Measurements from ENCODE around the gene KRT31.
"Not testable (repeated sequence)": the region's sequence is repeated elsewhere in the genome, so short reads cannot be mapped to it uniquely, and the experiment has no call there.

The KRT31 gene

DNA sequence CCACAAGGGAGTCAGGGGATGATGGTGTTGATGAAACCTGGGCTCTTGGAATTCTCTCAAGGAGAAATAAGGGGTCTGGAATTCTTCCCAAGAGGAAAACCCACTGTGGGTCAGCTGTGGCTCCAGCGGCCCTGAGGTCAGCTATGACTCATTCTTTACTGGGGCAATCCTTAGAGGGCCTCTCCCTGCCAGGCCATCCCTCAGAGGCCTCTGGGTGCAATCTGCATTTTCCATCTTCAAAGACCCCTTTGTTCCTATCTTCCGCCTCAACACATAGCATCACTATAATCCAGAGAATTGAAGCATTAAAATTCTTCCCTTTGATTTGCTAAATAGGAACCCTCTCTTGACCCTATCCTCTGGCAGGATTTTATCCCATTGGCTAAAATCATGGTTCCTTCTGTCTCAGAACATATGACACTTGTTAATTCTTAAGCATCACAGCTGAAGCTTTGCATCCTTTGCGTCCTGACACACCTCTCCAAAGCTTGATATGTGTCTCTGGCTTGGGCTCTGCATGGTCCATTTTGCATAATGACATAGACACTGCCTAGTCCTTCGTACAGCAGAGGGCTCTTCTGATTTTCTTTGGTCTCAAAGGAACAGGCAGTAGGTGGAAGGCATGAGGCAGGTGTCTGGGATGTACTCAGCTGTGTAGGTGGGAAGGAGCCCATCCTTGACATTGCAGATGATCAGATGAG, 31.3 kb upstream of the KRT31 start:
- peak; percentile 43 to 82 for DNase-seq (ENCODE audit: low spot score in 2 of 2)
- no peak overlapping the region for H3K4me3 ChIP-seq
- H3K4me1 ChIP-seq, result no peaks in the 10 kb centered on the region
- no peaks in the 10 kb centered on the region for H3K9me3 ChIP-seq
- H3K27me3 ChIP-seq (ENCODE audit: low read depth), result peaks cover 2% of the 10 kb centered on the region; the same call in 1 of the 2 replicates
- in situ Hi-C loops (cut with MboI; ENCODE audit: low sequenced_read_pairs), result no loop called here
- H3K36me3 ChIP-seq (replicated peaks), result no peaks in the 10 kb centered on the region

DNA sequence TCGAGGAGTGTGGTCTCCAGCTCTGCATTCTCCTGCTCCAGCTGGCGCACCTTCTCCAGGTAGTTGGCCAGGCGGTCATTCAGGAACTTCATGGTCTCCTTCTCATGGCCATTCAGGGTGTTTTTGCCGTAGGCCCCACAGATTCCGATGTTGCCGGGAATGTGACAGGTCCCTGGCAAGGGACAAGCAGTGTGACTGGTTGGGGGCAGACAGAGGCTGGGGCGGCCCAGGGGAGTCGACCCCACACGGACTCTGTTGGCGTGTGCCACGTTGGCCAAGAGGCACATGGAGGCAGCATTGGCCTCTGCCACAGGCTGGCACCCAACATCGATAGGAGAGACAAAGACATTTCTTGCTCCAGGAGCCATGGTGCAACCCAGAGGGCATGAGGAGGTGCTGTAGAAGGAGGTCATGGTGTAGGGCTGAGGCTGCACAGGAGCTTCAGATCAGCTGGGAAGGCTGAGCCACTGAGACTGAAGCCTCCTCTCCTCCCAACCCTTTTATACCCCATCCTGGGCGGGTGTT, 26.8 kb upstream of the KRT31 start, which contains the start of gene KRT37:
KRT37 (minus strand) TSS at position 475 of the 525 bp plus-strand sequence; CDS start at position 413, 62 bp downstream.
- no peak for DNase-seq (ENCODE audit: low spot score in 2 of 2)
- no peaks in the 10 kb centered on the region for H3K36me3 ChIP-seq (replicated peaks)
- no peaks in the 10 kb centered on the region for H3K4me1 ChIP-seq
- no peaks in the 10 kb centered on the region for H3K9me3 ChIP-seq
- peaks cover 2% of the 10 kb centered on the region; the same call in 1 of the 2 replicates for H3K27me3 ChIP-seq (ENCODE audit: low read depth)
- H3K4me3 ChIP-seq, result no peak within 1 kb of the TSS
- in situ Hi-C loops (cut with MboI; ENCODE audit: low sequenced_read_pairs), result no loop called here

DNA sequence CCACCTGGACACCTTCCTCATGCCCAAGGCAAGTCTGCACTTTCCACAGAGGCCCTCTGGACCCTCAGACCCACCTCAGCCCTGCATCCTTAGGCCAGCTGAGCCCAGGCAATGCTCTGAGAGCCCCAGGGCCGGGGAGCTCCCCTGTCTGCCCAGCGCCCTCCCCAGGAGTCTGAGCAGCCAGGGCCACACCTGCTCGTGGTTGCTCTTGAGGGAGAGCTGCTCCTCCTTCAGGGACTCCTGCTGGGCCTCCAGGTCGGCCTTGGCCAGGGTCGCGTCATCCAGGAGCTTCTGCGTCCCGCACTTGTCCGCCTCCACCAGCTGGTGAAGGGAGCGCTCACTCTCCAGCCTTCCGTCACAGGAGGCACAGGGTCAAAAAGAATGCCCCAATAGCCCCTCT, 25.2 kb upstream of the KRT31 start:
- in situ Hi-C loops (cut with MboI; ENCODE audit: low sequenced_read_pairs); H3K9me3 ChIP-seq; H3K4me3 ChIP-seq; H3K27me3 ChIP-seq (ENCODE audit: low read depth); H3K36me3 ChIP-seq (replicated peaks); DNase-seq (ENCODE audit: low spot score in 2 of 2); H3K4me1 ChIP-seq: not testable (repeated sequence)

DNA sequence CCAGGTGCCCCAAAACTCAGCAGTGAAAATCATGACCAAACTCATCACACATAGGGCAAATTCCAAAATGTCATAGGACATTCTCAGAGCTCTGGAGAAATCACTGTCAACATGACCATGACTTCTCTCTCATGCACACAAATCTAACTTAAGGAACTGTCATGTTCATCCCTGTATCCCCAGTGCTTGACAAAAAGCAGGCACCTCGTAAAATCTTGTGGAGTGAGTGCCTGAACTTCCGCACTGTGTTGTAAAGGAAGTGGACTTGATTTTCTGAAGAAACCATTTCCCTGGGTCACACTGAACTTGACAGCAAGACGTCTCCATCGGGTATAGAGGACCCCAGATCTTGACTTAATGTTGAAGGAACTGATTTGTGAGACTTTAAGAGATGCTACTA, 24.2 kb upstream of the KRT31 start:
- Histone ChIP-seq H3K36me3 (replicated peaks) (no peaks in the 10 kb centered on the region), H3K27me3 (ENCODE audit: low read depth) (peaks cover 2% of the 10 kb centered on the region; the same call in 1 of the 2 replicates), H3K9me3 (no peaks in the 10 kb centered on the region), H3K4me1 (no peaks in the 10 kb centered on the region), H3K4me3 (no peak overlapping the region)
- no peak for DNase-seq (ENCODE audit: low spot score in 2 of 2)
- in situ Hi-C loops (cut with MboI; ENCODE audit: low sequenced_read_pairs), result no loop called here

DNA sequence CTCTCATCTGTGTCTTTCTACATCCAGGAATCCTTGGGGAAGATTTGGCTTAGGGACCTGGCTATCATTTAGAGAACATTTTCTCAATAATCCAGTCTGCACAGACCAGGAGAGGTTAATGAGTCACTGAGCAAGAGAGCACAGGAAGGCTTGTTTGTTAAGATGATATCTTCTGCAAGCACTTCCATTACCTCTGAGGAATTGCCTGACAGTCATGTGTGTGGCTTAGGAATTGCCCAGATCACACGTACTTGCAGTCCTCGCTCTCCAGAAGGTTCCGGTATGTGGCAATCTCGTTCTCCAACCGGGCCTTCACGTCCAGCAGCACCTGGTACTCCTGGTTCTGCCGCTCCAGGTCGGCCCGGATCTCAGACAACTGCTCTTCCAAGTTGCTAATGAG, 23.7 kb upstream of the KRT31 start:
- DNase-seq (ENCODE audit: low spot score in 2 of 2), result no peak
- in situ Hi-C loops (cut with MboI; ENCODE audit: low sequenced_read_pairs), result no loop called here

DNA sequence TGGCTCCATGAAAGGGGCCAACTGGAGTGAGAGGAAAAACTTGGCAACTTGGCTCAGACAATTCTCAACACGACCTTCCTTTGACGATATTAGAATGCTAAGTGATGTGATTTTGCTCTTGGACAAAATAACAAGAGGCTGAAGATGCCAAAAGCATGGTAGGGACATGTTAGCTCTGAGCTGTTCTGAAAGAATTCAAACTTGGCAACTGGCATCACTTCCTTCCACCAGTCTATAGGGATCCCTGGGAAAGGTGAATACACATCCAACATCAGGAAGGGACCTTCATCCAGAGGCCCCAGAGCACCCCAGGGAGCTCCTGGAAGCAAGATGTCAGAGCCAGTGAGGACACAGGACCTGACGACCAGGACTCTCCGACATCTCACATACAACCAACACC, 22.7 kb upstream of the KRT31 start:
- no peaks in the 10 kb centered on the region for H3K36me3 ChIP-seq (replicated peaks)
- no peaks in the 10 kb centered on the region for H3K9me3 ChIP-seq
- in situ Hi-C loops (cut with MboI; ENCODE audit: low sequenced_read_pairs), result no loop called here
- DNase-seq (ENCODE audit: low spot score in 2 of 2), result no peak
- H3K4me3 ChIP-seq, result no peak overlapping the region
- no peaks in the 10 kb centered on the region for H3K4me1 ChIP-seq
- no peaks in the 10 kb centered on the region for H3K27me3 ChIP-seq (ENCODE audit: low read depth)

More for the DNA sequence above, 23.7 kb upstream of the KRT31 start:
- Histone ChIP-seq H3K4me3 (no peak overlapping the region), H3K27me3 (ENCODE audit: low read depth) (peaks cover 2% of the 10 kb centered on the region; the same call in 1 of the 2 replicates), H3K4me1 (no peaks in the 10 kb centered on the region), H3K9me3 (no peaks in the 10 kb centered on the region), H3K36me3 (replicated peaks) (no peaks in the 10 kb centered on the region)

DNA sequence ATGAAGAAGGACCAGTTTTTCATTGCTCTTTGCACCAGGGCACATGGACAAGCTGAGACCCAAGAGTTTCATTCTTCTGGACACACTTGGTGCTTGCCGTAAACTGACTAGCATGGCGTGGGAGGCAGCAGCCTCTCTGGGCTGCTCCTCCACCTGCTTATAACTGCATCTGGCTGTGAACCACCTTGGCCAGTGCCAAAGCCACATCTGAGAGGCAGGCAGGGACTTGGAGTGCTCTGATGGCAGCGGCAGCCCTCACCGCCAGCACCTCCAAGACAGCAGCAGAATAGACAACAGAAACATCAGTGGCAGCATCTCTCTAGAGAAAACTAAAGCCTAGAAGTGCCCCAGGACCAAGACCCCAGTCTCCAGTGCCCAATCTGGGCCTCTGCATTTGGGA, 22.3 kb upstream of the KRT31 start:
- Histone ChIP-seq H3K27me3 (ENCODE audit: low read depth) (no peaks in the 10 kb centered on the region), H3K4me1 (no peaks in the 10 kb centered on the region), H3K36me3 (replicated peaks) (no peaks in the 10 kb centered on the region), H3K9me3 (no peaks in the 10 kb centered on the region), H3K4me3 (no peak overlapping the region)
- DNase-seq (ENCODE audit: low spot score in 2 of 2), result no peak
- in situ Hi-C loops (cut with MboI; ENCODE audit: low sequenced_read_pairs), result no loop called here

- no peak for DNase-seq (ENCODE audit: low spot score in 2 of 2)
- Histone ChIP-seq H3K27me3 (ENCODE audit: low read depth) (no peaks in the 10 kb centered on the region), H3K4me3 (no peak overlapping the region), H3K4me1 (no peaks in the 10 kb centered on the region; the same call in 1 of the 2 replicates), H3K9me3 (no peaks in the 10 kb centered on the region), H3K36me3 (replicated peaks) (no peaks in the 10 kb centered on the region)
- in situ Hi-C loops (cut with MboI; ENCODE audit: low sequenced_read_pairs), result no loop called here
These were observed 20.9 kb upstream of the KRT31 start for GRCh38 chr17:41418116-41418860.

DNA sequence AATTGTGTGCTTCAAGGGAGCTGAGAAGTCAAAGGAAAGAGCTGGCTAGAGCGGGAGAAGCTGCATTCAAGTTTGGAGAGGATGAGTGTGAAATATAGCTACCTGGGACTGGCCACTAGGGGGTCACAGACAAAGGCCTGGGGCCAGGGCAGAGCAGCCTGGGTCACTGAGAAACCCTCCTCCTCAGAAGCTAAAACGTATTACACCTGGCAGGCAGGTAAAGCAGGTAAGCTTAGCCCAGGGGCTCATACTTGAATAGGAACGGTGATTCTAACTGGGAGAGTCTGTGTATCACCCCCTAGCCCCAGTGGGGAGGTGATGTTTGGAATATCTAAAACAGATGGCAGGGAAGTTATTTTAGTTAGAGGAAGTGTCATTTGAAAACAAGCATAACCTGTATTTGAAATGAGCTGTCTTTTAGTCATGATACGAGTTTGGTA, 20.2 kb upstream of the KRT31 start:
- H3K4me1 ChIP-seq, result no peaks in the 10 kb centered on the region; the same call in 1 of the 2 replicates
- peak in 1 of 2 experiments; percentile 15 for DNase-seq (ENCODE audit: low spot score in 2 of 2)
- peaks cover 1% of the 10 kb centered on the region; the same call in 1 of the 2 replicates for H3K27me3 ChIP-seq (ENCODE audit: low read depth)
- in situ Hi-C loops (cut with MboI; ENCODE audit: low sequenced_read_pairs), result no loop called here
- no peaks in the 10 kb centered on the region for H3K9me3 ChIP-seq
- no peak overlapping the region for H3K4me3 ChIP-seq
- no peaks in the 10 kb centered on the region for H3K36me3 ChIP-seq (replicated peaks)

GRCh38 chr17:41417127-41417526, 19.7 kb upstream of the KRT31 start:
- Histone ChIP-seq H3K9me3 (no peaks in the 10 kb centered on the region), H3K4me3 (no peak overlapping the region), H3K27me3 (ENCODE audit: low read depth) (peaks cover 4% of the 10 kb centered on the region; the same call in 1 of the 2 replicates), H3K36me3 (replicated peaks) (no peaks in the 10 kb centered on the region), H3K4me1 (no peaks in the 10 kb centered on the region; the same call in 1 of the 2 replicates)
- DNase-seq (ENCODE audit: low spot score in 2 of 2), result no peak
- in situ Hi-C loops (cut with MboI; ENCODE audit: low sequenced_read_pairs), result no loop called here

DNA sequence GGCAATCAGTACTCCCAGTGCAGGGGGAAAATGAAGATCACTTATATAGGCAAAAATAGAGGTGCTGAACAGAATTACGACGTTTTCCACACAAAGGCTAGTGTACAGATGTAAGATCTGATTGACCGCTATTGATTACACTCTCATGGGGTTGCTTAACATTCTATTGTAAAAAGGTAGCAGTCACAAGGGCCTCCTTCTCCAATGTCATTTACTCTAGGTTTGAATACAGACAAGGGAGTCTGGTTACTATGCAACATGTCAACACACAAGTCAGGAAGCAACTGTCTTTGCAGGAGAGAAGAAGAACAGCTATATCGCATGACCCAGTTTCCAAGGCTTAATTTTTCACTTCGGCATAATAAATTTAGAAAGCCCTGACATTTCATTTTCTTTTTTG, 19.1 kb upstream of the KRT31 start:
- Histone ChIP-seq H3K36me3 (replicated peaks) (no peaks in the 10 kb centered on the region), H3K27me3 (ENCODE audit: low read depth) (peaks cover 4% of the 10 kb centered on the region; the same call in 1 of the 2 replicates), H3K4me3 (no peak overlapping the region), H3K4me1 (no peaks in the 10 kb centered on the region; the same call in 1 of the 2 replicates), H3K9me3 (no peaks in the 10 kb centered on the region)
- in situ Hi-C loops (cut with MboI; ENCODE audit: low sequenced_read_pairs), result no loop called here
- no peak for DNase-seq (ENCODE audit: low spot score in 2 of 2)

GRCh38 chr17:41415833-41416335, 18.5 kb upstream of the KRT31 start:
- no peaks in the 10 kb centered on the region for H3K36me3 ChIP-seq (replicated peaks)
- in situ Hi-C loops (cut with MboI; ENCODE audit: low sequenced_read_pairs), result no loop called here
- peaks cover 4% of the 10 kb centered on the region; the same call in 1 of the 2 replicates for H3K27me3 ChIP-seq (ENCODE audit: low read depth)
- H3K9me3 ChIP-seq, result no peaks in the 10 kb centered on the region
- H3K4me1 ChIP-seq, result no peaks in the 10 kb centered on the region; the same call in 1 of the 2 replicates
- no peak overlapping the region for H3K4me3 ChIP-seq
- DNase-seq (ENCODE audit: low spot score in 2 of 2), result no peak

DNA sequence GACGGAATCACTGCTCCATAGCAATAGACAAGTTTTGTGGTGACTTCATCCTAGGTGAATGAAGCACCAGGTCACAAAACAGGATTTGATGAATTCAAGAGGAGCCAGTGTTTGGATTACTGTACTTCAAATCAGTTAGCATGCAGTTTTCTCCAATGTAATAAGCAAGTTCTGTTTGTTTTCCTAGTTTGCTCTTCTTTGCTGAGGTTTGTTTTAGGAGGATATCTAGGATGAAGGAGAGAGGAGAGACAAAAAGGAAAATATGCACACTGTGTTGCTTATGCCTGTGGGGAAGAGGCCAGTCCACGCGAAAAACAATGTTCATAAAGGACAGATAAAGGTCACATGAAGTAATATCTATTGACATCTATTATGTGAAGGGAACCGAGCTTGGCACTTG, 18.0 kb upstream of the KRT31 start:
- no peaks in the 10 kb centered on the region; the same call in 1 of the 2 replicates for H3K4me1 ChIP-seq
- no peak for DNase-seq (ENCODE audit: low spot score in 2 of 2)
- in situ Hi-C loops (cut with MboI; ENCODE audit: low sequenced_read_pairs), result no loop called here

More for the DNA sequence above, 18.0 kb upstream of the KRT31 start:
- peaks cover 7% of the 10 kb centered on the region; the same call in 1 of the 2 replicates for H3K27me3 ChIP-seq (ENCODE audit: low read depth)
- H3K4me3 ChIP-seq, result no peak overlapping the region
- H3K9me3 ChIP-seq, result no peaks in the 10 kb centered on the region
- no peaks in the 10 kb centered on the region for H3K36me3 ChIP-seq (replicated peaks)

All from HAP-1 (cell line).